Measurements from ENCODE around the gene SAMD4B.

SAMD4B gene

GRCh38 chr19:39399668-39400050 lies 57.4 kb downstream of the SAMD4B start:
- no peak overlapping the region for H3K9ac ChIP-seq (ENCODE audit: low read length)
- H3K4me1 ChIP-seq (ENCODE audit: low read length) = peaks cover 47% of the 10 kb centered on the region
- H4K20me1 ChIP-seq (ENCODE audit: insufficient read depth, low read length) = no peaks in the 10 kb centered on the region
- H3K79me2 ChIP-seq (ENCODE audit: low read length) = peaks cover 14% of the 10 kb centered on the region; the same call in 1 of the 2 replicates
- no peak for TF ChIP-seq CTCF (IDR thresholded peaks at IDR 0.05; ENCODE audit: low read length)
- no peak for TF ChIP-seq EZH2phosphoT487 (IDR thresholded peaks at IDR 0.05; ENCODE audit: low read length)
- H3K4me2 ChIP-seq (ENCODE audit: low read depth, low read length) = no peak overlapping the region
- no peaks in the 10 kb centered on the region for H3K27me3 ChIP-seq (replicated peaks; ENCODE audit: insufficient read depth, low read length)
- H3K27ac ChIP-seq (ENCODE audit: low read length) = no peak overlapping the region; the same call in 1 of the 2 replicates
- H3F3A ChIP-seq (ENCODE audit: insufficient read depth, low read length) = peaks cover 61% of the 10 kb centered on the region
- no peaks in the 10 kb centered on the region for H3K36me3 ChIP-seq (replicated peaks; ENCODE audit: insufficient read depth, low read length)
- no peak overlapping the region for H3K4me3 ChIP-seq (ENCODE audit: low read length)
- no peak for DNase-seq
- no peaks in the 10 kb centered on the region for H3K9me2 ChIP-seq (replicated peaks; ENCODE audit: insufficient read depth, low read length)
- no peak overlapping the region for H2AFZ ChIP-seq (ENCODE audit: low read length)
- H3K9me3 ChIP-seq (replicated peaks; ENCODE audit: insufficient read depth, low read length) = no peaks in the 10 kb centered on the region

- Histone ChIP-seq H3F3A (ENCODE audit: insufficient read depth, low read length) (peaks cover 65% of the 10 kb centered on the region), H3K4me3 (ENCODE audit: low read length) (no peak overlapping the region), H3K9me2 (replicated peaks; ENCODE audit: insufficient read depth, low read length) (no peaks in the 10 kb centered on the region), H3K4me1 (ENCODE audit: low read length) (peaks cover 49% of the 10 kb centered on the region), H3K79me2 (ENCODE audit: low read length) (peaks cover 11% of the 10 kb centered on the region; the same call in 1 of the 2 replicates), H3K9me3 (replicated peaks; ENCODE audit: insufficient read depth, low read length) (no peaks in the 10 kb centered on the region), H2AFZ (ENCODE audit: low read length) (no peak overlapping the region), H3K36me3 (replicated peaks; ENCODE audit: insufficient read depth, low read length) (no peaks in the 10 kb centered on the region), H3K9ac (ENCODE audit: low read length) (no peak overlapping the region), H3K27me3 (replicated peaks; ENCODE audit: insufficient read depth, low read length) (no peaks in the 10 kb centered on the region), H4K20me1 (ENCODE audit: insufficient read depth, low read length) (no peaks in the 10 kb centered on the region), H3K4me2 (ENCODE audit: low read depth, low read length) (no peak overlapping the region), H3K27ac (ENCODE audit: low read length) (no peak overlapping the region; the same call in 1 of the 2 replicates)
- no peak for DNase-seq
- TF ChIP-seq EZH2phosphoT487 (IDR thresholded peaks at IDR 0.05; ENCODE audit: low read length) (no peak), EZH2 (optimal IDR thresholded peaks at IDR 0.05; ENCODE audit: low read depth, low read length) (no peak)
Measured at GRCh38 chr19:39400061-39400460, 57.8 kb downstream of the SAMD4B start.

- peak overlapping the region; percentile 49; the same call in 1 of the 2 replicates for H2AFZ ChIP-seq (ENCODE audit: low read length)
- peak overlapping the region; percentile 100 for H3K27ac ChIP-seq (ENCODE audit: low read length)
- H3K4me1 ChIP-seq (ENCODE audit: low read length) = peaks cover 54% of the 10 kb centered on the region
- H3K4me3 ChIP-seq (ENCODE audit: low read length) = no peak overlapping the region
- no peaks in the 10 kb centered on the region for H3K27me3 ChIP-seq (replicated peaks; ENCODE audit: insufficient read depth, low read length)
- no peaks in the 10 kb centered on the region for H3K9me3 ChIP-seq (replicated peaks; ENCODE audit: insufficient read depth, low read length)
- no peak for DNase-seq
- no peak for TF ChIP-seq EZH2phosphoT487 (IDR thresholded peaks at IDR 0.05; ENCODE audit: low read length)
- no peak for TF ChIP-seq EZH2 (optimal IDR thresholded peaks at IDR 0.05; ENCODE audit: low read depth, low read length)
- TF ChIP-seq CTCF (IDR thresholded peaks at IDR 0.05; ENCODE audit: low read length) = no peak
- no peaks in the 10 kb centered on the region for H3K36me3 ChIP-seq (replicated peaks; ENCODE audit: insufficient read depth, low read length)
- no peaks in the 10 kb centered on the region for H3K9me2 ChIP-seq (replicated peaks; ENCODE audit: insufficient read depth, low read length)
- H3K9ac ChIP-seq (ENCODE audit: low read length) = peak overlapping the region; percentile 100
- peak overlapping the region; percentile 94 for H3K4me2 ChIP-seq (ENCODE audit: low read depth, low read length)
- H3F3A ChIP-seq (ENCODE audit: insufficient read depth, low read length) = peaks cover 76% of the 10 kb centered on the region
- no peaks in the 10 kb centered on the region for H4K20me1 ChIP-seq (ENCODE audit: insufficient read depth, low read length)
- H3K79me2 ChIP-seq (ENCODE audit: low read length) = 0 out of 2 replicates have a peak, but pooled peaks cover 8% of the 10 kb centered on the region
Measured at GRCh38 chr19:39401070-39401548, 58.9 kb downstream of the SAMD4B start.
